HL-60 (cell line): ENCODE data around the gene DOCK8.

Source experiments
- DNase-seq, 2 experiments: peaks; one replicate each; pipeline ENCODE4 v3.0.0-alpha.2; 2010 to 2020; ENCODE audit warnings: low read depth in 1 of 2, low spot score in 1 of 2
- H3K27ac ChIP-seq: fragments of 250-450 bp; sonication (Bioruptor Pico); replicated peaks from 2 replicates; pipeline ENCODE4 v1.5.1; 2020; ENCODE audit warnings: mild to moderate bottlenecking, moderate library complexity
- H3K27me3 ChIP-seq: fragments of 250-450 bp; sonication (Bioruptor Pico); 2 replicates; pipeline ENCODE4 v1.5.1; 2021; ENCODE audit warnings: mild to moderate bottlenecking, moderate library complexity; ENCODE audit not compliant: insufficient read depth, poor library complexity, severe bottlenecking
- H3K4me3 ChIP-seq: replicated peaks from 2 replicates; pipeline ENCODE4 v1.5.1; 2011; ENCODE audit warnings: mild to moderate bottlenecking, control low read depth, low read length; ENCODE audit not compliant: insufficient read depth
- GABPA ChIP-seq: IDR thresholded peaks from 2 replicates; pipeline ENCODE4 v1.6.1; 2012; ENCODE audit warnings: low read depth
- POLR2AphosphoS5 ChIP-seq: IDR thresholded peaks from 2 replicates; pipeline ENCODE4 v1.6.1; 2012; ENCODE audit warnings: low read depth
- SPI1 ChIP-seq: IDR thresholded peaks from 2 replicates; pipeline ENCODE4 v1.6.1; 2012; ENCODE audit warnings: low read depth, mild to moderate bottlenecking, borderline replicate concordance
- TF ChIP-seq, protein P1 (sequence below): IDR thresholded peaks from one replicate; pipeline ENCODE4 v1.5.1; 2011; ENCODE audit warnings: low read length, control low read depth, inconsistent platforms; ENCODE audit not compliant: insufficient read depth
- TF ChIP-seq, protein P2 (sequence below): IDR thresholded peaks from 2 replicates; pipeline ENCODE4 v1.6.1; 2012; ENCODE audit warnings: low read depth; ENCODE audit not compliant: insufficient replicate concordance

The DOCK8 gene

GRCh38 chr9:341634-342421 lies 127.2 kb downstream of the DOCK8 start:
- no peak overlapping the region for H3K4me3 ChIP-seq
- TF ChIP-seq SPI1 (no peak), GABPA (no peak), POLR2AphosphoS5 (no peak)
- TF ChIP-seq, protein P1, sequence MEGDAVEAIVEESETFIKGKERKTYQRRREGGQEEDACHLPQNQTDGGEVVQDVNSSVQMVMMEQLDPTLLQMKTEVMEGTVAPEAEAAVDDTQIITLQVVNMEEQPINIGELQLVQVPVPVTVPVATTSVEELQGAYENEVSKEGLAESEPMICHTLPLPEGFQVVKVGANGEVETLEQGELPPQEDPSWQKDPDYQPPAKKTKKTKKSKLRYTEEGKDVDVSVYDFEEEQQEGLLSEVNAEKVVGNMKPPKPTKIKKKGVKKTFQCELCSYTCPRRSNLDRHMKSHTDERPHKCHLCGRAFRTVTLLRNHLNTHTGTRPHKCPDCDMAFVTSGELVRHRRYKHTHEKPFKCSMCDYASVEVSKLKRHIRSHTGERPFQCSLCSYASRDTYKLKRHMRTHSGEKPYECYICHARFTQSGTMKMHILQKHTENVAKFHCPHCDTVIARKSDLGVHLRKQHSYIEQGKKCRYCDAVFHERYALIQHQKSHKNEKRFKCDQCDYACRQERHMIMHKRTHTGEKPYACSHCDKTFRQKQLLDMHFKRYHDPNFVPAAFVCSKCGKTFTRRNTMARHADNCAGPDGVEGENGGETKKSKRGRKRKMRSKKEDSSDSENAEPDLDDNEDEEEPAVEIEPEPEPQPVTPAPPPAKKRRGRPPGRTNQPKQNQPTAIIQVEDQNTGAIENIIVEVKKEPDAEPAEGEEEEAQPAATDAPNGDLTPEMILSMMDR: no peak
- TF ChIP-seq, protein P2, sequence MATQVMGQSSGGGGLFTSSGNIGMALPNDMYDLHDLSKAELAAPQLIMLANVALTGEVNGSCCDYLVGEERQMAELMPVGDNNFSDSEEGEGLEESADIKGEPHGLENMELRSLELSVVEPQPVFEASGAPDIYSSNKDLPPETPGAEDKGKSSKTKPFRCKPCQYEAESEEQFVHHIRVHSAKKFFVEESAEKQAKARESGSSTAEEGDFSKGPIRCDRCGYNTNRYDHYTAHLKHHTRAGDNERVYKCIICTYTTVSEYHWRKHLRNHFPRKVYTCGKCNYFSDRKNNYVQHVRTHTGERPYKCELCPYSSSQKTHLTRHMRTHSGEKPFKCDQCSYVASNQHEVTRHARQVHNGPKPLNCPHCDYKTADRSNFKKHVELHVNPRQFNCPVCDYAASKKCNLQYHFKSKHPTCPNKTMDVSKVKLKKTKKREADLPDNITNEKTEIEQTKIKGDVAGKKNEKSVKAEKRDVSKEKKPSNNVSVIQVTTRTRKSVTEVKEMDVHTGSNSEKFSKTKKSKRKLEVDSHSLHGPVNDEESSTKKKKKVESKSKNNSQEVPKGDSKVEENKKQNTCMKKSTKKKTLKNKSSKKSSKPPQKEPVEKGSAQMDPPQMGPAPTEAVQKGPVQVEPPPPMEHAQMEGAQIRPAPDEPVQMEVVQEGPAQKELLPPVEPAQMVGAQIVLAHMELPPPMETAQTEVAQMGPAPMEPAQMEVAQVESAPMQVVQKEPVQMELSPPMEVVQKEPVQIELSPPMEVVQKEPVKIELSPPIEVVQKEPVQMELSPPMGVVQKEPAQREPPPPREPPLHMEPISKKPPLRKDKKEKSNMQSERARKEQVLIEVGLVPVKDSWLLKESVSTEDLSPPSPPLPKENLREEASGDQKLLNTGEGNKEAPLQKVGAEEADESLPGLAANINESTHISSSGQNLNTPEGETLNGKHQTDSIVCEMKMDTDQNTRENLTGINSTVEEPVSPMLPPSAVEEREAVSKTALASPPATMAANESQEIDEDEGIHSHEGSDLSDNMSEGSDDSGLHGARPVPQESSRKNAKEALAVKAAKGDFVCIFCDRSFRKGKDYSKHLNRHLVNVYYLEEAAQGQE: no peak
- H3K27ac ChIP-seq: no peak overlapping the region
- DNase-seq: no peak
- no peaks in the 10 kb centered on the region for H3K27me3 ChIP-seq

- Histone ChIP-seq H3K27me3 (no peaks in the 10 kb centered on the region), H3K27ac (no peak overlapping the region), H3K4me3 (no peak overlapping the region)
- TF ChIP-seq, protein P2: no peak
- TF ChIP-seq, protein P1: no peak
- TF ChIP-seq SPI1: no peak
- no peak for TF ChIP-seq POLR2AphosphoS5
- TF ChIP-seq GABPA: no peak
- DNase-seq: no peak
Measured at GRCh38 chr9:343773-344172, 129.1 kb downstream of the DOCK8 start.

DNA sequence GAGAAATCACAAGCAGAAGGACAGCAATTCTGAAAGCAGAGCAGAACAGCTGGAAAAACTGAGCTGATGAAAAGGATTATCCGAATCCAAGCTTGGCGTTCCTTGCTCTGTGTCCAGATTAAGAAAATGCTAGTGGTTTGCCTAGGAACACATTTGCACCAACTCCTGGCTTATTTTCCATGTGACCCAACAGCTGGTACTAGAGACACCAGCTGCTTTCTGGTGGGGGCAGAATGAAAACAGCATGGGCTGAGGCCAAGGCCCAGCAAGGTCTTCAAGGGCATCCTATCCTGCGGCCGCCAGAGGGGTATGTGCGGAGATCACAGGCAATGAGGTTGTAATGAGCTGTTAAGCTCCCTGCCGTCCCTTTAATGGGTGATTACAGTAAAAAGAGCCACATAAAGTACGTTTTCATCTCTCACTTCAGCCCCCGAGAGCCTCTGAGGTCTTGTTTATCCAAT lies 131.5 kb downstream of the DOCK8 start:
- no peak overlapping the region for H3K27ac ChIP-seq

More for the DNA sequence above, 131.5 kb downstream of the DOCK8 start:
- H3K4me3 ChIP-seq: no peak overlapping the region
- TF ChIP-seq SPI1 (no peak), POLR2AphosphoS5 (no peak), GABPA (no peak)
- TF ChIP-seq, protein P2: no peak
- TF ChIP-seq, protein P1: no peak
- H3K27me3 ChIP-seq: no peaks in the 10 kb centered on the region
- no peak for DNase-seq
